Suppressor macrophage treated with lipopolysaccharide for 1 hour (primary cell): ENCODE measurements around the gene TMEM82.

ENCODE experiments used
- DNase-seq, 3 donors: peaks; one replicate each; pipeline ENCODE4 v3.0.0-alpha.2; 2020 to 2022

The TMEM82 gene

GRCh38 chr1:15722411-15722810 is 19.9 kb upstream of the TMEM82 start:
- no peak for DNase-seq

- DNase-seq, result no peak
Measured at GRCh38 chr1:15722836-15723532, 19.3 kb upstream of the TMEM82 start.

- DNase-seq, result no peak
Measured at GRCh38 chr1:15723631-15724246, 18.6 kb upstream of the TMEM82 start.

GRCh38 chr1:15724949-15725880 is 17.1 kb upstream of the TMEM82 start:
- no peak for DNase-seq

- DNase-seq, result no peak
Measured at GRCh38 chr1:15726508-15726907, 15.8 kb upstream of the TMEM82 start.

- no peak for DNase-seq
Measured at GRCh38 chr1:15727021-15727420, 15.3 kb upstream of the TMEM82 start.

- DNase-seq, result no peak
Measured at GRCh38 chr1:15727424-15727823, 14.9 kb upstream of the TMEM82 start.

GRCh38 chr1:15727866-15728534 is 14.3 kb upstream of the TMEM82 start:
- no peak for DNase-seq

- no peak for DNase-seq
Measured at GRCh38 chr1:15728937-15729657, 13.2 kb upstream of the TMEM82 start.

- no peak for DNase-seq
Measured at GRCh38 chr1:15730423-15730822, 11.9 kb upstream of the TMEM82 start.

GRCh38 chr1:15730936-15731335 is 11.4 kb upstream of the TMEM82 start:
- no peak for DNase-seq

- no peak for DNase-seq
Measured at GRCh38 chr1:15731735-15732685, 10.3 kb upstream of the TMEM82 start.

GRCh38 chr1:15732686-15733081 is 9.6 kb upstream of the TMEM82 start:
- DNase-seq, result no peak

- DNase-seq, result no peak
Measured at GRCh38 chr1:15733218-15733725, 9.0 kb upstream of the TMEM82 start.

- DNase-seq, result no peak
Measured at GRCh38 chr1:15733726-15734226, 8.5 kb upstream of the TMEM82 start.

GRCh38 chr1:15734296-15734695 is 8.0 kb upstream of the TMEM82 start:
- no peak for DNase-seq

- no peak for DNase-seq
Measured at GRCh38 chr1:15734901-15735300, 7.4 kb upstream of the TMEM82 start.

- DNase-seq, result no peak
Measured at GRCh38 chr1:15735304-15736037, 6.8 kb upstream of the TMEM82 start.

GRCh38 chr1:15736038-15736891 is 6.0 kb upstream of the TMEM82 start, which contains the start of gene SLC25A34:
Gene SLC25A34 (plus strand): TSS chr1:15736258. CDS start chr1:15736486, 228 bp downstream.
- DNase-seq, result no peak
